Panc1 (cell line): ENCODE results near the gene RBBP5. TPM values are rescaled to one million over a fixed set of nuclear protein-coding genes. Genes with fewer than 3 reads are reported as not detected.

Source experiments
- ATAC-seq: fragments of 200-7000 bp; cut with Tn5 transposase; 2 replicates; pipeline ENCODE4 v1.9.1; 2020; ENCODE audit warnings: mild to moderate bottlenecking, moderate library complexity
- BruUV-seq: library from RNA; stranded (reverse); fragments of 400-500 nt; replicated peaks from 2 replicates; lab custom pipeline; 2021; lab: Mats Ljungman, UMichigan
- CTCF ChIA-PET: fragments of 300-600 bp; sonication (Branson Sonifier 250); formaldehyde crosslinking; loops from one replicate; lab custom pipeline; 2022; ENCODE audit warnings: antibody characterized with exemption; lab: Charles Lee
- POLR2A ChIA-PET: fragments of 300-600 bp; sonication (Branson Sonifier 250); formaldehyde crosslinking; loops from one replicate; lab custom pipeline; 2022; ENCODE audit warnings: antibody characterized with exemption; lab: Charles Lee
- DNase-seq: peaks from one replicate; pipeline ENCODE4 v3.0.0-alpha.2; 2010; ENCODE audit warnings: low read depth, low spot score
- H3K27ac ChIP-seq: 2 replicates; pipeline ENCODE4 v1.5.1; 2011; ENCODE audit warnings: mild to moderate bottlenecking, low read length, inconsistent platforms
- H3K27me3 ChIP-seq: fragments of 200-500 bp; sonication (Bioruptor generic); 2 replicates; pipeline ENCODE4 v1.6.0; 2014; ENCODE audit warnings: low read length, inconsistent platforms; ENCODE audit not compliant: control insufficient read depth, insufficient read depth
- H3K36me3 ChIP-seq: fragments of 200-500 bp; sonication (Bioruptor generic); 2 replicates; pipeline ENCODE4 v1.5.1; 2014; ENCODE audit warnings: inconsistent platforms, mild to moderate bottlenecking, low read length, moderate library complexity; ENCODE audit not compliant: control insufficient read depth, insufficient read depth
- H3K4me1 ChIP-seq: 2 replicates; pipeline ENCODE4 v1.5.1; 2011; ENCODE audit warnings: inconsistent platforms, mild to moderate bottlenecking, low read length, moderate library complexity; ENCODE audit not compliant: control insufficient read depth, insufficient read depth
- H3K4me3 ChIP-seq, 2 experiments: 2 replicates each; pipeline ENCODE4 v1.5.1; 2011 to 2012; ENCODE audit warnings: low read depth in 2 of 2, low read length in 2 of 2, mild to moderate bottlenecking in 2 of 2, inconsistent platforms in 1 of 2, moderate library complexity in 1 of 2
- H3K9me3 ChIP-seq: fragments of 200-500 bp; sonication (Bioruptor generic); 2 replicates; pipeline ENCODE4 v1.5.1; 2014; ENCODE audit warnings: low read depth, mild to moderate bottlenecking, inconsistent platforms, low read length, moderate library complexity; ENCODE audit not compliant: control insufficient read depth, insufficient read depth
- POLR2AphosphoS5 ChIP-seq: IDR thresholded peaks from 2 replicates; pipeline ENCODE4 v1.6.1; 2012; ENCODE audit warnings: mild to moderate bottlenecking, low read depth, low read length, moderate library complexity
- SIN3A ChIP-seq: IDR thresholded peaks from 2 replicates; pipeline ENCODE4 v1.6.1; 2012; ENCODE audit warnings: low read depth, mild to moderate bottlenecking, low read length, moderate library complexity, borderline replicate concordance; ENCODE audit not compliant: insufficient read depth
- TCF7L2 ChIP-seq: IDR thresholded peaks from 2 replicates; pipeline ENCODE4 v1.6.1; 2011; ENCODE audit warnings: mild to moderate bottlenecking, low read depth, low read length, inconsistent platforms
- in situ Hi-C: cut with HindIII; loops from 2 replicates; pipeline ENCODE4 v1.10.0; 2016; ENCODE audit warnings: low sequenced_read_pairs, low pct_unique_long_range_greater_than_20kb
- intact Hi-C: fragments of 100-400 bp; cut with micrococcal nuclease; formaldehyde crosslinking; loops from one replicate; pipeline ENCODE4 v1.10.0; 2022; ENCODE audit not compliant: unreplicated experiment
- total RNA-seq: library from RNA; stranded (reverse); gene quantifications from one replicate; pipeline ENCODE4 v1.2.1, GENCODE V29; 2021; ENCODE audit not compliant: unreplicated experiment
- TF ChIP-seq, protein P1 (sequence below), 2 experiments: IDR thresholded peaks; 2 replicates each; pipeline ENCODE4 v1.6.1; 2011 to 2012; ENCODE audit warnings: low read depth in 2 of 2, control low read depth in 1 of 2, low read length in 1 of 2, mild to moderate bottlenecking in 1 of 2, moderate library complexity in 1 of 2; ENCODE audit not compliant: insufficient read depth in 1 of 2
- TF ChIP-seq, protein P2 (sequence below): fragments of 450-650 bp; IDR thresholded peaks from 2 replicates; pipeline ENCODE4 v1.5.1; 2017; ENCODE audit warnings: mild to moderate bottlenecking

Gene RBBP5
- total RNA-seq, 1 experiment from 2014 or later = 22.2 TPM

DNA sequence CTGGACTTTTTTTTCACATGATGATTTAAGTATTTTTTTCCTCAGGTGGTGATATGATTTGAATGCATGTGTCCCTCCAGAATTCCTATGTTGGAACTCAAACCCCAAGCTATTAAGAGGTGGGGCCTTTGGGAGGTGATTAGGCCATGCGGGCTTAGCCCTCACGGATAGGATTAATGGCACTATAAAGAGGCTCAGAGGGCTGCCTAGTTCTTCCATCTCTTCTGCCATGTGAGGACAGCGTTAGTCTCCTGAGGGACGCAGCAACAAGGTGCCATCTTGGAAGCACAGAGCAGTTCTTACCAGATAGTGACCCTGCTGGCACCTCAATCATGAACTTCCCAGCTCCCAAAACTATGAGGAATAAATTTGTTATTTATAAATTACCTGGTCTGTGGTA is 18.3 kb upstream of the RBBP5 start:
- ChIA-PET CTCF (interaction anchor here (0.7 kb wide), 2 partner anchors 56 to 131 kb away, joined by 3 read pairs; partner anchors contain the start of gene TMEM81), POLR2A (no interaction called here)
- 0 out of 2 replicates have a peak, but pooled peaks cover 2% of the 10 kb centered on the region for H3K4me1 ChIP-seq
- BruUV-seq = no TSS peak
- no peaks in the 10 kb centered on the region for H3K9me3 ChIP-seq
- ATAC-seq (no peak), DNase-seq (no peak)
- no peak overlapping the region for H3K4me3 ChIP-seq
- intact Hi-C loops (loop anchor here (5.0 kb wide), 1 partner anchor 153 kb away; no protein-coding TSS in a partner anchor), in situ Hi-C loops (no loop called here)
- H3K27me3 ChIP-seq = no peaks in the 10 kb centered on the region
- no peaks in the 10 kb centered on the region for H3K36me3 ChIP-seq
- H3K27ac ChIP-seq = no peak overlapping the region
- TF ChIP-seq, protein P1, sequence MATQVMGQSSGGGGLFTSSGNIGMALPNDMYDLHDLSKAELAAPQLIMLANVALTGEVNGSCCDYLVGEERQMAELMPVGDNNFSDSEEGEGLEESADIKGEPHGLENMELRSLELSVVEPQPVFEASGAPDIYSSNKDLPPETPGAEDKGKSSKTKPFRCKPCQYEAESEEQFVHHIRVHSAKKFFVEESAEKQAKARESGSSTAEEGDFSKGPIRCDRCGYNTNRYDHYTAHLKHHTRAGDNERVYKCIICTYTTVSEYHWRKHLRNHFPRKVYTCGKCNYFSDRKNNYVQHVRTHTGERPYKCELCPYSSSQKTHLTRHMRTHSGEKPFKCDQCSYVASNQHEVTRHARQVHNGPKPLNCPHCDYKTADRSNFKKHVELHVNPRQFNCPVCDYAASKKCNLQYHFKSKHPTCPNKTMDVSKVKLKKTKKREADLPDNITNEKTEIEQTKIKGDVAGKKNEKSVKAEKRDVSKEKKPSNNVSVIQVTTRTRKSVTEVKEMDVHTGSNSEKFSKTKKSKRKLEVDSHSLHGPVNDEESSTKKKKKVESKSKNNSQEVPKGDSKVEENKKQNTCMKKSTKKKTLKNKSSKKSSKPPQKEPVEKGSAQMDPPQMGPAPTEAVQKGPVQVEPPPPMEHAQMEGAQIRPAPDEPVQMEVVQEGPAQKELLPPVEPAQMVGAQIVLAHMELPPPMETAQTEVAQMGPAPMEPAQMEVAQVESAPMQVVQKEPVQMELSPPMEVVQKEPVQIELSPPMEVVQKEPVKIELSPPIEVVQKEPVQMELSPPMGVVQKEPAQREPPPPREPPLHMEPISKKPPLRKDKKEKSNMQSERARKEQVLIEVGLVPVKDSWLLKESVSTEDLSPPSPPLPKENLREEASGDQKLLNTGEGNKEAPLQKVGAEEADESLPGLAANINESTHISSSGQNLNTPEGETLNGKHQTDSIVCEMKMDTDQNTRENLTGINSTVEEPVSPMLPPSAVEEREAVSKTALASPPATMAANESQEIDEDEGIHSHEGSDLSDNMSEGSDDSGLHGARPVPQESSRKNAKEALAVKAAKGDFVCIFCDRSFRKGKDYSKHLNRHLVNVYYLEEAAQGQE (IDR thresholded peaks at IDR 0.05; ENCODE audit: insufficient read depth in 1 of 2, low read depth in 2 of 2, low read length in 1 of 2) = no peak
- TF ChIP-seq, protein P2, sequence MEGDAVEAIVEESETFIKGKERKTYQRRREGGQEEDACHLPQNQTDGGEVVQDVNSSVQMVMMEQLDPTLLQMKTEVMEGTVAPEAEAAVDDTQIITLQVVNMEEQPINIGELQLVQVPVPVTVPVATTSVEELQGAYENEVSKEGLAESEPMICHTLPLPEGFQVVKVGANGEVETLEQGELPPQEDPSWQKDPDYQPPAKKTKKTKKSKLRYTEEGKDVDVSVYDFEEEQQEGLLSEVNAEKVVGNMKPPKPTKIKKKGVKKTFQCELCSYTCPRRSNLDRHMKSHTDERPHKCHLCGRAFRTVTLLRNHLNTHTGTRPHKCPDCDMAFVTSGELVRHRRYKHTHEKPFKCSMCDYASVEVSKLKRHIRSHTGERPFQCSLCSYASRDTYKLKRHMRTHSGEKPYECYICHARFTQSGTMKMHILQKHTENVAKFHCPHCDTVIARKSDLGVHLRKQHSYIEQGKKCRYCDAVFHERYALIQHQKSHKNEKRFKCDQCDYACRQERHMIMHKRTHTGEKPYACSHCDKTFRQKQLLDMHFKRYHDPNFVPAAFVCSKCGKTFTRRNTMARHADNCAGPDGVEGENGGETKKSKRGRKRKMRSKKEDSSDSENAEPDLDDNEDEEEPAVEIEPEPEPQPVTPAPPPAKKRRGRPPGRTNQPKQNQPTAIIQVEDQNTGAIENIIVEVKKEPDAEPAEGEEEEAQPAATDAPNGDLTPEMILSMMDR = no peak
- TF ChIP-seq SIN3A = no peak
- TF ChIP-seq POLR2AphosphoS5 = no peak
- no peak for TF ChIP-seq TCF7L2

DNA sequence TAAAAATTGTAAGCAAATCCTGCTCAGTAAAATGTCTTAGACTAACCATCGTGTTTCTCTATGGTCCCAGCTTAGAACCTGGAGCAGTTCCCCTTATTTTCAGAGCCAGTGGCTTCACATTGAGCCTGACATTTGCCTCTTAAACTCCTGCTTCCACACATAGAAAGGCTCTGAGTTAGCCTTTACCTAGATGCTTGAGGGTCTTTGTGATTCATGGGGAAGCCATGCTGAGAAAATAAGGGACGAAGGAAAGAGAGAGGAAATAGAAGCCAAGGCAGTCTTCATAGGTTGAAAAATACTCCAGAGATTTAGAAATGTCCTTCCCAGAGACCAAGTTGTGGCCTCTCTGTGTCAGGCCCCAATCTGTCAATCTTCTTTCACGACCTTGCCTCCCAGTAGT is 16.1 kb upstream of the RBBP5 start:
- Histone ChIP-seq H3K9me3 (no peaks in the 10 kb centered on the region), H3K27me3 (no peaks in the 10 kb centered on the region), H3K36me3 (no peaks in the 10 kb centered on the region), H3K4me3 (no peak overlapping the region), H3K27ac (no peak overlapping the region), H3K4me1 (no peaks in the 10 kb centered on the region)
- DNase-seq (no peak), ATAC-seq (no peak)
- TF ChIP-seq, protein P1 (IDR thresholded peaks at IDR 0.05; ENCODE audit: insufficient read depth in 1 of 2, low read depth in 2 of 2, low read length in 1 of 2) = no peak
- TF ChIP-seq TCF7L2 (no peak), SIN3A (no peak), POLR2AphosphoS5 (no peak)
- TF ChIP-seq, protein P2 = no peak
- ChIA-PET POLR2A (no interaction called here), CTCF (no interaction called here)
- BruUV-seq = no TSS peak
- intact Hi-C loops = no loop called here
- in situ Hi-C loops = no loop called here
